NCI-H524 (cell line): ENCODE data around the gene IL4I1.
"Not testable (repeated sequence)": the region's sequence is repeated elsewhere in the genome, so short reads cannot be mapped to it uniquely, and the experiment has no call there.

Experiments used
- DNase-seq, 2 experiments: peaks; one replicate each; lab custom pipeline; 2025; lab: John Stamatoyannopoulos, UW

The IL4I1 gene, protein sequence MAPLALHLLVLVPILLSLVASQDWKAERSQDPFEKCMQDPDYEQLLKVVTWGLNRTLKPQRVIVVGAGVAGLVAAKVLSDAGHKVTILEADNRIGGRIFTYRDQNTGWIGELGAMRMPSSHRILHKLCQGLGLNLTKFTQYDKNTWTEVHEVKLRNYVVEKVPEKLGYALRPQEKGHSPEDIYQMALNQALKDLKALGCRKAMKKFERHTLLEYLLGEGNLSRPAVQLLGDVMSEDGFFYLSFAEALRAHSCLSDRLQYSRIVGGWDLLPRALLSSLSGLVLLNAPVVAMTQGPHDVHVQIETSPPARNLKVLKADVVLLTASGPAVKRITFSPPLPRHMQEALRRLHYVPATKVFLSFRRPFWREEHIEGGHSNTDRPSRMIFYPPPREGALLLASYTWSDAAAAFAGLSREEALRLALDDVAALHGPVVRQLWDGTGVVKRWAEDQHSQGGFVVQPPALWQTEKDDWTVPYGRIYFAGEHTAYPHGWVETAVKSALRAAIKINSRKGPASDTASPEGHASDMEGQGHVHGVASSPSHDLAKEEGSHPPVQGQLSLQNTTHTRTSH

DNA sequence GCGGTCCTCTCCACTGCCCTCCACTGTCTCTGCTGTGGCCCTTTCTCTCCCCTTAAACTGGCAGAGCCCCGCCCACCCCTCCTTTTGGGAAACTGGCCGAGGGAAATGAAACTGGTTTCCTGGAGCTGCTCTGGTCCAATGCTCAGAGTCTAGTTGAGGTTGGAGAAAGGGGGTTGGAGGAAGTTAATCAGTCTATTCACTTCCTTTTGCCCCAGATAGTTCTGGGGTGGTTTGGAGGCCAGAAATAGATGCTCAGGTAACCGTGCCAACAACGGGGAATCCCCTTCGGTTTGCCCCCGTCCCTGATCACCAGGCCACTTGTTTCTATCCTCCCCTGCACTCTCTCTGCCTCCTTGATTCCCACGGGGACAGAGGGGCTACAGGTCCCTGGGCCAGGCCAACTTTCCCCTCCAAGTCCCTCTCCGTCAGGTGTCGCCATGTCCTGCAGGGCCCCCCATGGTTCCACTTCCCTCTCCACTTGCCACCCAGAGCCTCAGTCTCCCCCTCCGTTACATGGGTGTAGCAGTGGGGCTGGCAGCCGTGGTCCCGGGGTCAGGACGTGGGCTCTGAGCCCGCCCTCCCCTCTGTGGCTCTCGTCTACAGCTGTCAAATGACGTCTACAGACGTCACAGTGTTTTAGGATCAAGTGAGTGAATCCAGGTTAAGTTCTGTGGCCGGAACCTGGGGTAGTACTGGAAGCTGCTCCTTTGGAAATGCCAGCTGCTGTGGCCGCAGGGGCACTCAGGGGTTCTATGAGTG lies at the start of gene IL4I1:
Gene IL4I1 (minus strand): TSS at position 25 of the 759 bp plus-strand sequence. CDS start 727 bp downstream, outside the sequence.
- no peak for DNase-seq

DNA sequence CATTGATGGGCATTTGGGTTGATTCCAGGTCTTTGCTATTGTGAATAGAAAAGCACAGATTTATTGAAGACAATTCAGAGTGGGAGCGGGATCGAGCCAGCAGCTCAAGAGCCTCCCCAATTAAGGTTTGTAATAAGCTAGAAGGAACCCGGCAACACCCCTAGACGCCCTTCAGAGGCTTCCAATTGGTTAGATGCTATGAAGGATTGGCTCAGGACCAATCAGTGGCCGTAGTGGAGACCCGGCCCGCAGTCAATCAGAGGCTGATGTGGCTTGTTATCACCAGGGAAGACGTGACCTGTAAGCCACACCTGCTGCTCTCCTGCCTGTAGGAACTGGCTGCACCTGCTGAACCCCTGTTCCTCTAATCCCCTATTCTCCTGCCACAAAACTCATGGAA lies 49.7 kb upstream of the IL4I1 start:
- DNase-seq: no peak

DNA sequence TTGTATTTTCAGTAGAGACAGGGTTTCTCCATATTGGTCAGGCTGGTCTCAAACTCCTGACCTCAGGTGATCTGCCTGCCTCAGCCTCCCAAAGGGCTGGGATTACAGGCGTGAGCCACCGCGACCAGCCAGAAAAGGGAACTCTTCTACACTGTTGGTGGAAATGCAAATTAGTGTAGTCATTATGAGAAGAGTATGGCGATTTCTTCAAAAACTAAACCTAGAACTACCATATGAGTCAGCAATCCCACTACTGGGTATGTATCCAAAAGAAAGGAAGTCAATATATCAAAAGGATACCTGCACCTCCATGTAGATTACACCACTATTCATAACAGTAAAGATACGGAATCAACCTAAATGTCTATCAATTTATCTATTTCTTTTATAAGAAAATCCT lies 47.9 kb upstream of the IL4I1 start:
- DNase-seq: not testable (repeated sequence)

DNA sequence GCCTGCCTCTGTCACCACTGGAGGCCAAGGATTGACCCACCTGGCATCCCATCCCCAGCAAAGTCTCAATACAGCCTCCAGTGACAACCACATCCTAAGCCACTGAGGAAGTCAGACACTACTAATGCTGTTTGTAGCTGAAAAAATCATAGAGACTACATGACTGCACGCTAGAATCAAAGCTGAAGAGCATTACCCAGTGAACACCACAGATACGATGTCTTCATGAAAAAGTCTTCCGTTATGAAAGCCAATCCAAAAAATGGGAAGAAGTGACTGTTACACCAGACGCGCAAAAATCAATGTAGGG lies 43.8 kb upstream of the IL4I1 start:
- no peak for DNase-seq

DNA sequence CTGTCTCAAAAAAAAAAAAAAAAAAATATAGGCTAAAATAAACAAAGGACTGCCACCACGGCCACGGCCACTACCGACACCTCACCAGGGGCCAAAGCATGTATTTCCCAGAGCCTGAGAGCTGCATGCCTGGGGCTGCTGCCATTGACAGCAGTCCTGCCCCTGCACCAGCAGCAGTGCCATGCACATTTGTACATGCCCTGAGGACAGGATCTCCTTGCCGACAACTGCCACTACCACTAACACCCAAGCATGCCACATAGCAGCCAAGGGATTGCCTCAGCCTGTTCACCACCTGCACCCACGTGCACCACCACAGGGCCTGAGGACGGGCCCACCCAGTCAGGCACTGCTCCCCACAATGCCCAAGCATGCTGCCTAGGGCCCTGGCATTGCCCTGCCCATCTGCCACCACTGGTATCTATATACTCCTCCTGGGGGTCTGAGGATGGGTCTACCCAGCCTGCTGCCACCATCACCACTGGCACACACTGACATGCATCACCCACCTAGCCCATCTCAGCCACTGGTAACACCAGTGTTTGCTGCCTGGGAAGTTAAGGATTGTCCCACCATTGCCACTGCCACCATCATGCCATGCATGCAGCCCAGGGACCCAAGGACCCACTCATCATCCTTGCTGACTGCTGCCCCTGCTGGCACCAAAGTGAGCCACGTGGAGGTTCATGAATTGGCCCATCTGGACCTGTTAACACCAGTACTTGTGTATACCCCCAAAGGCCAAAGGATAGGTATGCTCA lies 43.2 kb upstream of the IL4I1 start:
- DNase-seq: peak in 1 of 2 experiments; percentile 58

DNA sequence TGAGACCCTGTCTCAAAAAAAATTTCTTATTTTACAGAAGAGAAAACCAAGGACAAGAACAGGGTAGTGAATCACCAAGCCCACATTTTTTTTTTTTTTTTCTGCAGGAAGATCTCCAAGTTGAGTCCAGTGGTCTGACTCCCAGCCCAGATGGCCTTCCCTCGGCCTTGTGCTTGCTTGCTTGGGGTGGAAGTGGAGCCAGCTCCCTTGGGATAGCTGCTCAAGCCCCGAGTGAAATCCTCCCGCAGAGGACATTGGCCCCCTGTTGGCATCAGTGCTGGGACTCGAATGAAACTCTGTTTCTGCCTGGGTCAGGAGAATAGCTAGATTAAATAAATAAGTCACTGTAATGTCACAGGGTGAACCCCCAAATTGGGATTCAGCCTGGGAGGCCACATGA lies 42.0 kb upstream of the IL4I1 start:
- no peak for DNase-seq

DNA sequence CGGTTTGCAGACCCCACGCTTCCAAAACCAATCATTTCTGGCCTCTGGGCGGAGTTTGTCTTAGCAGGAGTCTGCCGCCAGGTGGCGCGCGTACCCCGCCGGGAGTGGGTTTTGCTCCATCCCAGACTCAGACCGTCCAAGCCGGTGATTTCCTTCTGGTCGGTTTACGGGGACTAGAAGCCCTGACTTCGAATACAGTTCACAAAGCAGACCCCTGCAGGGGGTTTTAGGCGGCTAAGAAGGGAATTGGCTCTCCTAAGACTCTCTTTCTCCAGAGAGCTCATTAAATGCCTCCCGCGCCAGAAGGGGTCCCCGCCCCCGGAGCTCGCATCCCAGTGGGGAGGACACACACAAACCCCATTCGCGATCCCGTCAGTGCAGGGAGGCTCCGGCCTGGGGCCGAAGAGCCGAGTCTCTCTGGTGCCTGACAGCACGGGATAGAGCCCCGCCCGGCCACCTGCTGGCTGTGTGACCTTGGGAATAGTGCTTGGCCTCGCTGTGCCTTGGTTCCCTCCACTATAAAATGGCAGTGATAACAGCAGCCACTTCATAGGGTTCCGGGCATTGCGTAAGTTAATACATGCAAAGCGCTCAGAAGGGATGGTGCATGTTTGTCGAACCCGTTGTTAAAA lies 41.2 kb upstream of the IL4I1 start:
- peak; percentile 62 to 82 for DNase-seq

DNA sequence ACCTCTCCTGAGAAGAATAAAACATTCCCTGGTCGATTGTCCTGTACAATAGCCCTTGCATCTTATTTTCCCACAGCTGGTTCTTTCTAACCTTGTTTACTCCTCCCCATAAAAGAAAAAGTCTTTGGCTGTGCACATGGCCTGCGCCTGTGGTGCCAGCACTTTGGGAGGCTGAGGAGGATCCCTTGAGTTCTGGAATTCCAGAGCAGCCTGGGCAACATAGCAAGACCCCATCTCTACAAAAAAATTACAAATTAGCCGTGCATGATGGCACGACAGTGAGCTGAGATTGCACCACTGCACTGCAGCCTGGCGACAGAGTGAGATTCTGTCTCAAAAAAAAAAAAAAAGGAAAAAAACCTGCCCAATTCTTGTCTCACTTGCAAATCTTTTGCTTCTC lies 39.9 kb upstream of the IL4I1 start:
- DNase-seq: no peak

DNA sequence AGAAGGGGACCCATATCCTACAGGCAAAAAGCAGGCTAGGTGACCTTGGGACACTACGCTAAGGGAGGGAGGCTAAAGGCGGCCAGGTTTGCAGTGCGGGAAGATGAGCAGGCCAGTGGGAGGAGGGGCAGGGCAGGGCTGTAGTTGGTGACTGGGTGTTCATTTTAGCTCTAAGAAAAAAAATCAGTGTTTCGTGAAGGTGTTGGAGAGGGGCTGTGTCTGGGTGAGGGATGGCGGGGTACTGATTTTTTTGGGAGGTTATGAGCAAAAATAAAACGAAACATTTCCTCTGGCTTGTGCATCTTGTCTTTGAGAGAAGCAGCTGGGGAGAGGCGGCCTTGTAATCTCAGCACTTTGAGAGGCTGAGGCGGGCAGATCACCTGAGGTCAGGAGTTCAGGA lies 37.0 kb upstream of the IL4I1 start:
- DNase-seq: no peak

DNA sequence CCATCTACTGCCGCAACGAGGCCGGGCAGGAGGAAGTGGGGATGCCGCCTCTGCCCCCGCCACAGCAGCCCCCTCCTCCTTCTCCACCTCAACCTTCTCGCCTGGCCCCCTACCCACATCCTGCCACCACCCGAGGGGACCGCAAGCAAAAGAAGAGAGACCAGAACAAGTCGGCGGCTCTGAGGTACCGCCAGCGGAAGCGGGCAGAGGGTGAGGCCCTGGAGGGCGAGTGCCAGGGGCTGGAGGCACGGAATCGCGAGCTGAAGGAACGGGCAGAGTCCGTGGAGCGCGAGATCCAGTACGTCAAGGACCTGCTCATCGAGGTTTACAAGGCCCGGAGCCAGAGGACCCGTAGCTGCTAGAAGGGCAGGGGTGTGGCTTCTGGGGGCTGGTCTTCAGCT lies 36.0 kb upstream of the IL4I1 start:
- no peak for DNase-seq

DNA sequence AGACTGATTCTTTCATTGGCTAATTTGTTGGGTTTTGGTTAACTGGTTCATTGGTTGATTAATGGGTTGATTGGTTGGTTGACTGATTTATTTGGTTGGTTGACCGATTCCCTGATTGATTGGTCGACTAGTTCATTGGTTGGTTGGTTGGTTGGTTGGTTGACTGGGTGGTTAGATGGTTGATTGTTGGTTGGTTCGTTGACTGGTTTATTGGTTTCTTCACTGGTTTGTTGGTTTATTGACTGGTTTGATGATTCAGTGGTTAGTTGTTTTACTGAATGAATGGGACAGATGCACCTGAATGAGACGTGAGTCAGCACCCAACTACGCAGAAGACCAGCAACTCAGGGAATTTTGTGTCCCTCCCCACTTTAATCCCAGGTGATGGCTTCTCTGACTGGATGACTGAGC lies 35.4 kb upstream of the IL4I1 start:
- DNase-seq: no peak

DNA sequence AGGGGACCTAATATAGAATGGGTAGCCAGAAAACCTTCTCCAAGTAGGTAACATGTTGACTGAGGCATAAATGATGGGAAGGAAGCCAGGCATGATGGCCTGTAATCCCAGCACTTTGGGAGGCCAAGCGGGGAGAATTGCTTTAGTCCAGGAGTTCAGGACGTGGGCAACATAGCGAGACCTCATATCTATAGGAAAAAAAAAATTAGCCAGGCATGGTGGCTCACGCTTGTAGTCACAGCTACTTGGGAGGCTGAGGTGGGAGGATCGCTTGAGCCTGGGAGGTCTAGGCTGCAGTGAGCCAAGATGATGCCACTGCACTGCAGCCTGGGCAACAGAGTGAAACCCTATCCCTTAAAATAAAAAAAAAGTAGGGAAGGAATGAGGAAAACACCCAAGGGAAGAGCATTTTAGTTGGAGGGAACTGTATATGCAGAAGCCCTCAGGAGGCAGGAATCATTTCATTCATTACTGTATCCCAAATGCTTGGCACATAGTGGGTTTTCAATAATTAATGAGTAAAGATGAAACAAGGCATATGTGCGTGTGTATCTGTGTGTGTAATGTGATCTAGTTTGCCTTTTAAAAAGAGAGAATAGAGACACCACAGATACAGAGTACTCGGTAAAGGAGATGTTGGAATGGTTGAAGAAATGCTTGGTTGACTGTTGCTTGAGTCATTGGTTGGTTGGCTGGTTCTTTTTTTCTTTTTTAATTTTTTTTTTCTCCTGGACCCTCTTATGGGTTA lies 34.8 kb upstream of the IL4I1 start:
- DNase-seq: no peak

DNA sequence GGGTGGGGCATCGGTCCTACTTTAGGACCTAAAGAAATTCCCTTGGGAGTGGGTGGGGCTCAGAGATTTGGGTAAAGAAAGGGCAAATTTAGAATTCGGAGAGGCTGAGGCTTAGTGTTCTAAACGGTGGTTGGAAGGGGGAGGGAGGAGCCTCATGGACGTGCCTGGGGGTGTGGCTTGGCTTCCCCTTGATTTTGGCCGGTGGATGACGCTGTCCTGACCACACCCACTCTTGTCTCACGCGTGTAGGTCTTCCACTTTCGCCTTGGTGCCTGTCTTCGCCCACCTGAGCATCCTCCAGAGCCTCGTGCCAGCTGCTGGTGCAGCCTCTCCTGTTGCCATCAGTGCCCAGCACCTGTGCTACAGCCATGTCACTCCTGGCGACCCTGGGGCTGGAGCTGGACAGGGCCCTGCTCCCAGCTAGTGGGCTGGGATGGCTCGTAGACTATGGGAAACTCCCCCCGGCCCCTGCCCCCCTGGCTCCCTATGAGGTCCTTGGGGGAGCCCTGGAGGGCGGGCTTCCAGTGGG lies 33.9 kb upstream of the IL4I1 start:
- DNase-seq: peak in 1 of 2 experiments; percentile 39

DNA sequence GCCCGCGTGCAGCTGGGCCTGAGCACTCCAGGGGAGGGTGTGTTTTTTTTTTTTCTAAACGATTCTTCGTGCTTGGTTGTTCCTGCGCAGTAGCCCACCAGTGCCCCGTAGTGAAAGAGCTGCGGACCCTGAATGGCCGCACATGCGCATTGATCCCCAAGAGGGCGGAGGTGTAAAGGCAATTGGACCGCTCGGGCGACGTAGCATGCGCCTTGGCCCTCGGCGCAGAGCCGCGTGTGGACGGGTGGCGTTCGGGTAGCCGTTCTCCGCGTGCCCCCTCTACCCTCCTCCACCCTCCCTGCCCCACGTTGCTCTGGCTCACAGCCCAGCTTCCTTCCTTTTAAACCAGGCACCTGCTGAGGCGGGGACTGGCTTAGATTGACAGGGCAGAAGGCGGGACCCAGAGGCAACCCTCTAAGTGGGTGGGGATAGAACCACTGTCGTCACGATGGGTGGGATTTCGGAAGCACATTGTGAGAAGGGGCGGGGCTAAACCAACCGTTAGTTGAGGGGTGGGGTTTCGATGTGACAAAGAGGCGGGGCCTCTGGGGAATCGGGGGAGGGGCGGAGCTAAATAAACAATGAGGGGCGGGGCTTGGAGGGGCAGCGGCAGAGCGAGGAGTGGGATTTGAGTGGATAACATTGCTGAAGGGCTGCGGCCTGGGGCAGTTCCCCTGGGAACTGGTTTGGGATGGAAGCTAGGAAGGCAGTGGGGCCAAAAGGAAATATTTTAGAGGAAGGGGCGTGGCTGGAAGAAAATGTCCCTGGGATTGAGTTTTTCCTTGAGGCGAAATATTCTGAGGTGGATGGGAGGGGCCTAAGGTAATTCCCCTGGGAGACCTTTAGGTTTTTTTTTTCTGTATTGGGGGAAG lies 33.2 kb upstream of the IL4I1 start:
- peak; percentile 92 to 96 for DNase-seq

DNA sequence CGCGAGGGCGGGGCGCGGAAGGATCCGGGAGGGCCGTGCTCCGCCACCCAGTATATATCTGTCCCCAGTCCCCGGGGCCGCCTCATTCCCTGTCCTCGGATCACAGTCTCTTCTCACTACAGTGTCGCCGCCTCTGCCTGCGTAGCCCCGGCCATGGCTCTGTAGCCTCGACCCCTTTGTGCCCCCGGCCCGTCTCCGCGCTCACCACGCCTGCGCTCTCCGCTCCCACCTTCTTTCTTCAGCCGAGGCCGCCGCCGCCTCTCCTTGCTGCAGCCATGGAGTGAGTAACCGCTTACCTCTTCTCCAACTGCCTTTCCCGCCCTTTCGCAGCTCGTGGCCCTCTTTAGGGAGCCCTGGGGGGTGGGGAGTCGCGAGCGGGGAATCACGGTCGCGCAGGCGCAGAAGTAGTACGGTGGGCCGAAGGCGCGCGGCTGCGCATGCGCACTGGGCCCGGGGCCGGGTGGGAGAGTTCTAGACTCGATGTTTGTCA lies 32.5 kb upstream of the IL4I1 start, which contains the start of the genes ATF5 and NUP62:
Gene ATF5 (plus strand): TSS at position 85 of the 490 bp plus-strand sequence. CDS start 1,646 bp downstream, outside the sequence.
Gene NUP62 (minus strand): TSS at position 384 of the 490 bp plus-strand sequence. CDS start 19,697 bp downstream, outside the sequence.
- DNase-seq: peak; percentile 92 to 93

DNA sequence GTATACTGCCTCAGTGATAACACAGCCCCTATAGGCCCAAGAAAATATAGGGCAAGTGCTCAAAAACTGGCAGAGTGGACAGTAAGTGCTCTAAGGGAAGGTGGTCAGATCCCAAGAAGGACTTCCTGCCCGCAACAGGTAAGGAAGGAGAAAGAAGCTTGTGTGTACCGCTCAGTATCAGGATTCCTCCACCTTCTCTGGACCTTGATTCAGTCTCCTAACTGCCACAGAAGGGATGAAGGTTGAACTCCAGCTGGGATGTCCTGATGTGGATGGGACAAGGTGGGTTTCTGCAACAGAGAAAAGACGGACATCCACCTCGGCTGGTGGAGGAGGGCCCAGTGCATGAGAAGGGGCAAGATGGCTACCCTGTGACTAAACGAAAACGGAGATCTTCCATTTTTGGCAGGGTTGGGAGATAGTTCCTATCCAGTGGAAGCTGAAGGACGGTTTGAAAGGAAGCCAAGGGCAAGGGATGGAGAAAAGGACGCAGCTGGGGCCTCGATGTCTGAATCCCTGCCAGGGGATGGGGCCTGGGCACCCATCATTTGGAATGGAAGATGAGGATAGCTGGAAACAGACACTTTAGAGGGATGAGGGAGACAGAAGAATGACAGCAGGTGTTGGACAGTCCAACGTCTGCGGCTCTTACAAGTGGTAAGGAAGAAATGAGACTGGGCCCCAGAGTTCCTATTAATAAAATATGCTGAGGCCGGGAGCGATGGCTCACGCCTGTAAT lies 31.0 kb upstream of the IL4I1 start:
- DNase-seq: no peak

DNA sequence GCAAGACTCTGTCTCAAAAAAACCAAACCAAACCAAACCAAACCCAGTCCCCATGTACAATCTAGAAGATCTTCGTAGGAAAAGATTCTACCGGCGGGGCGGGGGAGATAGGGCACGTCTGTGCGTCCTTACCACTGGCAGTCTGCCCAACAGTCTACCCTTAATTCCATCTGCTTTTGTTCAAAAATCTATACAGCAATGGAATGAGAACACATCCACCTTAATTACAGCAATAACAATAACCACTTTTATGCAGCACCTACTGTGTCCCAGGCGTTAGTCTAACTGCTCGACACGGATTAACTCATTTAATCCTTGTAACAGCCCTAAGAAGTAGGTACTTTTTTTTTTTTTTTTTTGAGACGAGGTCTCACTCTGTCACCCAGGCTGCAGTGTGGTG lies 29.8 kb upstream of the IL4I1 start:
- no peak for DNase-seq

DNA sequence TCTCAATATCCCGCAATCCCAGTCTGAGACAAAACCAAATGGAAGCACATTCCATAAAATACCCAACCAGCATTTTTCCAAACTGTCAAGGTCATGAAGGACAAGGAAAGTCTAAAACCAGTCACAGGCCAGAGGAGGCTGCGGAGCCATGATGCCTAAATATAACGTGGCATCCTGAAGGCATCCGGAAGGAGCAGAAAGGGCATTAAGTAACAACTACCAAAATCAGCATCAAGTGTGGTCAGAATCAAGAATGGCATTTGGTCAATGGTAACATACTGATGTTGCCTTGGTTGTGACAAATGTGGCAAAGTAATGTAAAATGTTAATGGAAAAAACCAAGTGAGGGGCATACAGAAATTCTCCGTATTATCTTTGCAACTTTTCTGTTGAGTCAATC lies 28.8 kb upstream of the IL4I1 start:
- DNase-seq: no peak

DNA sequence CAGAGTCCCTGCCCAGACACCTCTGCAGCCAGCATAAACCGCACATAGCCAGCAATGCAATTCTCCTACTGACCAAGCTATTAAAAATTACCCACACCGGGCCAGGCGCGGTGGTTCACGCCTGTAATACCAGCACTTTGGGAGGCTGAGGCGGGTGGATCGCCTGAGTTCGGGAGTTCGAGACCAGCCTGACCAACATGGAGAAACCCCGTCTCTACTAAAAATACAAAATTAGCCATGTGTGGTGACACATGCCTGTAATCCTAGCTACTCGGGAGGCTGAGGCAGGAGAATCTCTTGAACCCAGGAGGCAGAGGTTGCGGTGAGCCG lies 28.2 kb upstream of the IL4I1 start:
- not testable (repeated sequence) for DNase-seq
